GM23338 (cell line): ENCODE measurements around the gene ADD1.

ENCODE experiments used
- EZH2 ChIP-seq: fragments of 200-600 bp; sonication (generic); IDR thresholded peaks from one replicate; pipeline ENCODE4 v1.8.0; 2017; ENCODE audit warnings: antibody characterized with exemption, mild to moderate bottlenecking, low read depth; ENCODE audit not compliant: unreplicated experiment
- EZH2phosphoT487 ChIP-seq: fragments of 200-600 bp; sonication (generic); IDR thresholded peaks from one replicate; pipeline ENCODE4 v1.8.1; 2018; ENCODE audit warnings: antibody characterized with exemption; ENCODE audit not compliant: unreplicated experiment
- NANOG ChIP-seq: IDR thresholded peaks from 2 replicates; pipeline ENCODE4 v1.6.1; 2016; ENCODE audit warnings: antibody characterized with exemption, borderline replicate concordance
- POLR2AphosphoS5 ChIP-seq: IDR thresholded peaks from 2 replicates; pipeline ENCODE4 v1.6.1; 2016; ENCODE audit warnings: antibody characterized with exemption, low read depth
- TF ChIP-seq, protein P1 (sequence below), 2 experiments: fragments of 200-600 bp in 1 of 2; sonication (generic) in 1 of 2; conservative IDR thresholded peaks; 2 replicates each; pipeline versions ENCODE4 v1.5.1 to v1.6.1; 2016 to 2017; ENCODE audit warnings: antibody characterized with exemption in 2 of 2, low read depth in 2 of 2, mild to moderate bottlenecking in 2 of 2, moderate library complexity in 1 of 2

DNA sequence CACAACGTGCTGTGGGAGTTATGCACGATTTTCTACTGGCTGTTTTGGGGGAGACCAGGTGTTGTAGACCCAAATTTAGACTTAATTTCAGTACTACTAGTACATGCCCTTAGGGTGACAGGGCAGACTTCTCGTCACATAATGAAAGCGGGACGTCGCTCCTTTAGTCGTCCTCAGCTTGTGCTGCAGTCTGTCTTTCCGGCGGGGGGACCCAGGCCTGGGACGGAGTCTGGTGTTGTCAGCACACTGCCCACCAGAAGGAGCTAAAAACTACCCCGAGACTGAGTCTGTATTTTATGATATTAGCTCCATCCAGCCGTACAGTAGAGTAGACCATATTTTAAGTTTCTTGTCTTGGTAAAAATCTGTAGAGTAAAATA lies 84.0 kb downstream of the ADD1 start:
- TF ChIP-seq, protein P1, sequence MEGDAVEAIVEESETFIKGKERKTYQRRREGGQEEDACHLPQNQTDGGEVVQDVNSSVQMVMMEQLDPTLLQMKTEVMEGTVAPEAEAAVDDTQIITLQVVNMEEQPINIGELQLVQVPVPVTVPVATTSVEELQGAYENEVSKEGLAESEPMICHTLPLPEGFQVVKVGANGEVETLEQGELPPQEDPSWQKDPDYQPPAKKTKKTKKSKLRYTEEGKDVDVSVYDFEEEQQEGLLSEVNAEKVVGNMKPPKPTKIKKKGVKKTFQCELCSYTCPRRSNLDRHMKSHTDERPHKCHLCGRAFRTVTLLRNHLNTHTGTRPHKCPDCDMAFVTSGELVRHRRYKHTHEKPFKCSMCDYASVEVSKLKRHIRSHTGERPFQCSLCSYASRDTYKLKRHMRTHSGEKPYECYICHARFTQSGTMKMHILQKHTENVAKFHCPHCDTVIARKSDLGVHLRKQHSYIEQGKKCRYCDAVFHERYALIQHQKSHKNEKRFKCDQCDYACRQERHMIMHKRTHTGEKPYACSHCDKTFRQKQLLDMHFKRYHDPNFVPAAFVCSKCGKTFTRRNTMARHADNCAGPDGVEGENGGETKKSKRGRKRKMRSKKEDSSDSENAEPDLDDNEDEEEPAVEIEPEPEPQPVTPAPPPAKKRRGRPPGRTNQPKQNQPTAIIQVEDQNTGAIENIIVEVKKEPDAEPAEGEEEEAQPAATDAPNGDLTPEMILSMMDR (conservative IDR thresholded peaks at IDR 0.05; ENCODE audit: low read depth in 2 of 2), result no peak
- TF ChIP-seq EZH2 (no peak), NANOG (no peak), POLR2AphosphoS5 (no peak), EZH2phosphoT487 (no peak)
